ENCODE measurements around the gene TLE4. TPM values are rescaled to one million over a fixed set of nuclear protein-coding genes. Genes with fewer than 3 reads are reported as not detected.
A peak's percentile ranks its signal among the peaks of the same experiment; 100 is the strongest.

Gene TLE4
- total and polyA plus RNA-seq, 10 of the 15 experiments (the other 5 are each of a cell fraction or from before 2014, with no cell fraction given) = 5.3 to 53.3 (median 23.3) TPM

GRCh38 chr9:79673614-79674013, 101.8 kb downstream of the TLE4 start (continued):
- TF ChIP-seq IKZF2 (IDR thresholded peaks at IDR 0.05) (peak in 1 of 2 experiments; percentile 34; a peak in 1 of 4 replicates), NFIC (IDR thresholded peaks at IDR 0.05; ENCODE audit: low read depth, low read length) (peak; percentile 54; the same call in 1 of the 2 replicates), MXI1 (IDR thresholded peaks at IDR 0.05; ENCODE audit: low read depth, low read length) (peak; percentile 50; the same call in 1 of the 2 replicates), ATF2 (IDR thresholded peaks at IDR 0.05; ENCODE audit: low read length) (no peak), NRF1 (conservative IDR thresholded peaks at IDR 0.05; ENCODE audit: low read depth, low read length) (no peak), ATF7 (IDR thresholded peaks at IDR 0.05; ENCODE audit: low read depth) (no peak), TCF3 (IDR thresholded peaks at IDR 0.05; ENCODE audit: borderline replicate concordance, insufficient read depth, low read depth, low read length) (no peak), TBL1XR1 (IDR thresholded peaks at IDR 0.05; ENCODE audit: low read depth, low read length) (no peak), MEF2B (IDR thresholded peaks at IDR 0.05; ENCODE audit: partially characterized antibody, poor library complexity, severe bottlenecking) (peak; percentile 47), KAT2A (conservative IDR thresholded peaks at IDR 0.05; ENCODE audit: control insufficient read depth, low read depth, low read length) (no peak), BHLHE40 (IDR thresholded peaks at IDR 0.05; ENCODE audit: borderline replicate concordance in 1 of 2, low read depth in 2 of 2, low read length in 1 of 2) (peak; percentile 69 to 76)
